B cell (primary cell): ENCODE results near the gene ADARB2.

Source experiments
- EZH2 ChIP-seq: IDR thresholded peaks from 2 replicates; pipeline ENCODE4 v1.6.1; 2012; ENCODE audit warnings: borderline replicate concordance, low read depth, mild to moderate bottlenecking, moderate library complexity, low read length; ENCODE audit not compliant: insufficient read depth, poor library complexity, severe bottlenecking
- TF ChIP-seq, protein P1 (sequence below): fragments of 200-600 bp; IDR thresholded peaks from one replicate; pipeline ENCODE4 v1.8.0; 2022; ENCODE audit warnings: antibody characterized with exemption, mild to moderate bottlenecking

DNA sequence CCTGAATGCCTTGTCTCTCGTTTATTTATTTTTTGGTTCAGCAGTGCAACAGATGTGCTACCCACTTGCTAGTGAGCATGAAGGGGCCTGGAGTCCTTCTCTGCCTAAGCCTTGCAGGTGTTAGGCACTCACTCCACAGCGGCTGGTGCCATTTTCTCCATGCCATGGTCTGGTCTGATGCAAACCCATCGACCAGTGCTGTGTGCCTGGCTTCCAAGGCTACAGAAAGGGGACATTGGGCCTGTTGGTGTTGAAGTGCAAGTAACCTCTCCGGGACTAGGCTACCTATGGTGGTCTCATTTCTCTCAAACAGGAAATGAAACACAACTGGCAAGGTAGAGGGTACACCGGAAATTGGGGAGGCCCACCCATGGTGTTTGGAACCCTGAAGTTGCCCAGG, 198.1 kb downstream of the ADARB2 start:
- TF ChIP-seq, protein P1, sequence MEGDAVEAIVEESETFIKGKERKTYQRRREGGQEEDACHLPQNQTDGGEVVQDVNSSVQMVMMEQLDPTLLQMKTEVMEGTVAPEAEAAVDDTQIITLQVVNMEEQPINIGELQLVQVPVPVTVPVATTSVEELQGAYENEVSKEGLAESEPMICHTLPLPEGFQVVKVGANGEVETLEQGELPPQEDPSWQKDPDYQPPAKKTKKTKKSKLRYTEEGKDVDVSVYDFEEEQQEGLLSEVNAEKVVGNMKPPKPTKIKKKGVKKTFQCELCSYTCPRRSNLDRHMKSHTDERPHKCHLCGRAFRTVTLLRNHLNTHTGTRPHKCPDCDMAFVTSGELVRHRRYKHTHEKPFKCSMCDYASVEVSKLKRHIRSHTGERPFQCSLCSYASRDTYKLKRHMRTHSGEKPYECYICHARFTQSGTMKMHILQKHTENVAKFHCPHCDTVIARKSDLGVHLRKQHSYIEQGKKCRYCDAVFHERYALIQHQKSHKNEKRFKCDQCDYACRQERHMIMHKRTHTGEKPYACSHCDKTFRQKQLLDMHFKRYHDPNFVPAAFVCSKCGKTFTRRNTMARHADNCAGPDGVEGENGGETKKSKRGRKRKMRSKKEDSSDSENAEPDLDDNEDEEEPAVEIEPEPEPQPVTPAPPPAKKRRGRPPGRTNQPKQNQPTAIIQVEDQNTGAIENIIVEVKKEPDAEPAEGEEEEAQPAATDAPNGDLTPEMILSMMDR = no peak
- TF ChIP-seq EZH2 = no peak
